GM18519 (cell line): Measurements from ENCODE around the gene UBASH3A.

Experiments used
- ATAC-seq: cut with Tn5 transposase; IDR thresholded peaks from one replicate; pipeline ENCODE4 v1.9.1; 2021; ENCODE audit warnings: mild to moderate bottlenecking, moderate library complexity; ENCODE audit not compliant: unreplicated experiment, low FRiP score

Gene UBASH3A, protein sequence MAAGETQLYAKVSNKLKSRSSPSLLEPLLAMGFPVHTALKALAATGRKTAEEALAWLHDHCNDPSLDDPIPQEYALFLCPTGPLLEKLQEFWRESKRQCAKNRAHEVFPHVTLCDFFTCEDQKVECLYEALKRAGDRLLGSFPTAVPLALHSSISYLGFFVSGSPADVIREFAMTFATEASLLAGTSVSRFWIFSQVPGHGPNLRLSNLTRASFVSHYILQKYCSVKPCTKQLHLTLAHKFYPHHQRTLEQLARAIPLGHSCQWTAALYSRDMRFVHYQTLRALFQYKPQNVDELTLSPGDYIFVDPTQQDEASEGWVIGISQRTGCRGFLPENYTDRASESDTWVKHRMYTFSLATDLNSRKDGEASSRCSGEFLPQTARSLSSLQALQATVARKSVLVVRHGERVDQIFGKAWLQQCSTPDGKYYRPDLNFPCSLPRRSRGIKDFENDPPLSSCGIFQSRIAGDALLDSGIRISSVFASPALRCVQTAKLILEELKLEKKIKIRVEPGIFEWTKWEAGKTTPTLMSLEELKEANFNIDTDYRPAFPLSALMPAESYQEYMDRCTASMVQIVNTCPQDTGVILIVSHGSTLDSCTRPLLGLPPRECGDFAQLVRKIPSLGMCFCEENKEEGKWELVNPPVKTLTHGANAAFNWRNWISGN

DNA sequence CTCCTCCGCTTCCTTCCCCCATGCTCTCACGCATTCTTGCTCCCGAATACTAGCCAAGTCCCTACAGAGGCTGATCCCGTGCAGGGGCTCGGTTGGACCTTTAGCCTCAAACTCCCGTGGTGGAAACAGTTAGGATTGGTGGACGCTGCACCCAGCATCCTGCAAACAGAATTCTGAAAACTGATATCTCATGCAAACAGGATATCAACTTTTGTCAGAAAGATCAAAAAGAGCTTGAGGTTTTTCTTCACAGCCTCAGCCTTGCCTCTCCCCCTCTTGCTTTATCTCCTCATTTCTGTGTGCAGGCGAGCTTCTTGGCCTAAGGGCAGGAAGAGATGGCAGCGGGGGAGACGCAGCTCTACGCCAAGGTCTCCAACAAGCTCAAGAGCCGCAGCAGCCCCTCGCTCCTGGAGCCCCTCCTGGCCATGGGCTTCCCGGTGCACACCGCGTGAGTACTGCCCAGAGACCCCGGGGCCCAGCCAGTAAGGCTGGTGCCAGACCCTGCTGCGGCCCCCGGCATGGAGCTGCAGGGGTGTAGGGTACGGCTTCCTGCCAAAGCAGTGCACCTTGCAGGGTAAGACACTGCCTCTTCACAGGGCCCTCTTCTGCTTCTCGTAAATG lies at the start of gene UBASH3A:
UBASH3A (plus strand) TSS at position 292 of the 621 bp plus-strand sequence; CDS start at position 336, 44 bp downstream.
- no peak for ATAC-seq

- no peak for ATAC-seq
These were observed 47.7 kb upstream of the UBASH3A start for GRCh38 chr21:42356046-42356445.

DNA sequence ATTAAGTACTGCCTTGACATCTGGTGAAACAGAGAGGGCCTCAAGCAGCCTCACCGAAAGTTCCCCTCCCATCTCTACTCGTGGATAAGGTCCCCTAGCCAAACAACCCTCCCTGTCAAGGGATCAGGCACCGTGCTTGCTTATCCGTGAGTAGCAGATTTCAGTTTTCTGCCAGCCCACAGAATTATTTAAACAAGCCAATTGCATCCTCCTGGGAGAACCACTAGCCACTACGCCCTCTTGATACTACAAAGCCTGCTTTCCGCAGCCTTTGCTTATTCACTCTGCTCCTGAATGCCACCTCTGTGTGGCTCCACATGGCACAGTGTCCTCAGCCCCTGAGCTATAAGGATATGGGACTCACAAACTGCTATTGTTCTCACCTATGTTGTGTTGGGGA lies 47.1 kb upstream of the UBASH3A start:
- ATAC-seq, result no peak

- ATAC-seq, result no peak
These were observed 46.4 kb upstream of the UBASH3A start for GRCh38 chr21:42357307-42357706.

GRCh38 chr21:42358261-42358660 lies 45.4 kb upstream of the UBASH3A start:
- ATAC-seq, result no peak

- no peak for ATAC-seq
These were observed 44.8 kb upstream of the UBASH3A start for GRCh38 chr21:42358937-42359336.

DNA sequence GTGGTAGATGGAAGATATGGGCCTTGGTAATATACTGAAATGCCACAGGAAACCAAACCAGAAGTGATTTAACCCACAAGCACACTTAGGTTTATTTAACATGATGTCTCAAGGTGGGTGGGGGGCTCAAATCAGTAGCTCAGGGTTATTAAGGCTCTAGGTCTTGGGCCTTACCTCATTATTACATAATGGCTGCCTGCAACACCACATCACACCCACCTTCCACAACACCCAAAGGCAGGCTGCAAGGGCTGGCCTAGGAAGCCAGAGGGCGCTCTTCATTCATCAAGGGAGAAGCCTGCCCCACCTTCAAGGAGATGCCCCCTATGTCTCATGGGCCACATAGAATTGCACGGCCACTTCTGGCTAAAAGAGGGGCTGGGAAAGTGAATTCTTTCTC lies 43.4 kb upstream of the UBASH3A start:
- no peak for ATAC-seq

GRCh38 chr21:42361286-42361685 lies 42.4 kb upstream of the UBASH3A start:
- no peak for ATAC-seq

GRCh38 chr21:42362198-42362597 lies 41.5 kb upstream of the UBASH3A start:
- ATAC-seq, result no peak

DNA sequence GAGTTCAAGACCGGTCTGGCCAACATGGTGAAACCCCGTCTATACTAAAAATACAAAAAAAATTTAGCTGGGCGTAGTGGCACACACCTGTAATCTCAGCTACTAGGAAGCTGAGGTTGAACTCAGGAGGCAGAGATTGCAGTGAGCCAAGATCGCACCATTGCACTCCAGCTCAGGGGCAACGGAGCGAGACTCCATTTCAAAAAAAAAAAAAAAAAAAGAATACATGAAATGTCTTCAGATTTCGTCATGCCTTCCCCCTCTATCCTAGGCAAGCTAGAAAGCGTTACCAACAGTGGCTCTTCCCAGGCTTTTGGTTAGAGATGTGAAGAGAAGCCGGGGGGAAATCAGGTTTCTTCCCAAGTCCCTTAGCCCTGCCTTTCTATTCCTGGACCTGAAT lies 41.0 kb upstream of the UBASH3A start:
- no peak for ATAC-seq

- no peak for ATAC-seq
These were observed 40.4 kb upstream of the UBASH3A start for GRCh38 chr21:42363312-42363711.

DNA sequence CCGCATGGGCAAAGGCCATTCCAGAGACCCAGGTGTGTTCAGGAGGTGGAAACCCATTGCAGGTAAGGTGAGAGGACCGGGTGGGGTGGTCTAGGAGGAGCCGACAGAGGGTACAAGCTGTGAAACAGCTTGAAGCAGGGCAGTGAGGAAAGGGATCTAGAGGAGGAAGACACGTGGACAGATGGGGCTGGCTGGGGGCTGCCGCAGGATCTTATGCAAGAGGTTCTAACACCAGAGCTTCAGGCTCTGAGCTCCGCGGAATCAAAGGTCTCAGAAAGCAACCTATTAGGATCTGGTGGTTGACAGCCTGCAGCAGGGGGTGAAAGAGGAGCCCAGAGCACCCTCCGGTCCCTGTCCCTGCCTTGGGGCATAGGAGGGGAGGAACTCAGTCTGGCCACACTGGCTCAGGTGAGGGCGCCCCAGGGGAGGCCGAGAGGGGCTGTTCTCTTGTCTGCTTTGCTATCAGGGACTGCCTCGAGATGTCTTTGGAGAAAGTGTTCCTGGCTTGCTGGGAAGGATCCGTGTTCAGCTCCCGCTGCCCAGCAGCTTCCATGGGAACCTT lies 39.3 kb upstream of the UBASH3A start:
- ATAC-seq, result no peak

DNA sequence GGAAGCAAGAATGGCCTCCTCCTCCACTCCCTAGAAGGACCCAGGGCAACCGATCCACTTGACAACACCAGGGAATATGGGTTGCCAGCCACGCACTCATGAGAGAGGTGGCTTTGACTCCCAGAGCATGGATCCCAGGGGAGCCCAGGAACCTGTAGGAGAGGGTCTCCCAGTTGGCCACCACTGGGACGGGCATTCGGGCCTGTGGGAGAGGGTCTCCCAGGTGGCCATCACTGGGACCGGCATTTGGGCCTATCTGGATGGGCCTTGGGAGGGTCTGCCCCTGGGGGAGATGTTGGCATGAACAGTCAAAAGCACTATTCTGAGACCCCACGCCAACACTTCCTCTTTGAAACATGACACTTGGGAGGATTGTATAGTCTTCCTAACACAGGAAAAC lies 37.9 kb upstream of the UBASH3A start:
- ATAC-seq, result no peak

GRCh38 chr21:42366292-42367010 lies 37.3 kb upstream of the UBASH3A start, which contains the start of gene TFF1:
Gene TFF1 (minus strand): TSS chr21:42366535. CDS start chr21:42366495, 40 bp downstream.
- ATAC-seq, result no peak

- no peak for ATAC-seq
These were observed 36.1 kb upstream of the UBASH3A start for GRCh38 chr21:42367367-42368165.

GRCh38 chr21:42369821-42370220 lies 33.9 kb upstream of the UBASH3A start:
- ATAC-seq, result no peak

DNA sequence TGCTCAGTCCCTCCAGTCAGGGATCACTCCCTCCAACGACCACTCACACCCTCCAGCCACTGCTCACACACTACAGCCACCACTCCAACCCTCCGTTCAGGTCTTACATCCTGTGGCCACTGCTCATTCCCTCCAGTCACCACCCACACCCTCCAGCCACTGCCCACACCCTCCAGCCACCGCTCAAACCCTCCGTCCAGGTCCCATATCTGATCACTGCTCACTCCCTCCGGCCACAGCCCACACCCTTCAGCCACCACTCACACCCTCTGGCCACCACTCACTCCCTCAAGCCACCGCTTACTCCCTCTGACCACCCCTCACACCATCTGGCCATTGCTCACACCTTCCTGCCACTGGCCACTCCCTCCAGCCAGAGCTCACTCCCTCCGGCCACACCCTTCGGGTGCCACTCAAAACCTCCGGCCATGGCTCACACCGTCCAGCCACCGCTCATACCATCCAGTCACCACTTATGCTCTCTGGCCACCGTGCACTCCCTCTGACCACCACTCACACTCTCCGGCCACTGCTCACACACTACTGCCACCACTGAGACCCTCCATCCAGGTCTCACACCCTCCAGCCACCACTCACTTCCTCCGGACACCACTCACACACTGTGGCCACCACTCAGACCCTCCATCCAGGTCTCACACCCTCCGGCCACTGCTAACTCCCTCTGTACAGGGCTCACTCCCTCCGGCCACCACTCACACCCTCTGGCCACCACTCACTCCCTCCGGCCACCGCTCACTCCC lies 32.6 kb upstream of the UBASH3A start:
- ATAC-seq, result no peak

DNA sequence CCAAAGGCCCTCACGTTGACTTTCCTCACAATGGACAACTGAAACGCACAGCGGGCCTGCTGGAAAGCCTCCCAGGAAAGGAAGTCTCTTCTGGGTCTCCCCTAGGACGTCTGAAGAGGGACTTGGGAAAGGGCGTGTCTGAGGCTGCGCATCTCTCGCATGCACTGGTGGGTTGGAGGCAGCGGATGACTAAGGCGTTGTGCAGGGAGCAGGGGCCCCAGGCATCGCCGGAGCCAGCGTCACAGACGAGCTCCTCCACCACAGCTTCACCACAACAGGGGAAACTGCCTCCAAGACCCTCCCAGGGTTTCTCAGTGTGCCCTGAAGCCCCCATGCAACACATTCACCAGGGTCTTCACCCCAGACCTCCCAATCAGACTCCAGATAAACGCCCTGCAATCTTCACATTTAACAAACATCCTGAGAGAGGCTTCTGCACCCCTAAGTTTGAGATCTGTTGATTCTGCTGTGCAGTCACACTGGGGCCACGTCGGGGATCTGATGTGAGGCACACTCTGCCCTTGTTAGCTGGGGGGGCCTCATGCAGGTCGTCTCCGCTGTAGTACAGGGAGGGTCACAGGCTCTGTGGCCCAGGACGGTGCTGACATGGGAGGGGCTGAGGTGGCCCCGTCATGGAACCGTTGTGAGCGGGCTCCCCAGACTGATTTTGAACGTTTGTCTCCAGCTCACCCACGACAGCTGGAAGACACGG lies 30.4 kb upstream of the UBASH3A start:
- no peak for ATAC-seq
